HL-60/S4 (cell line): ENCODE data around the gene PLCH1.

Source experiments
- in situ Hi-C: fragments of 300-500 bp; cut with MboI; formaldehyde crosslinking; loops from 2 replicates; pipeline ENCODE4 v1.14.3; 2022; ENCODE audit warnings: low sequenced_read_pairs

The PLCH1 gene

DNA sequence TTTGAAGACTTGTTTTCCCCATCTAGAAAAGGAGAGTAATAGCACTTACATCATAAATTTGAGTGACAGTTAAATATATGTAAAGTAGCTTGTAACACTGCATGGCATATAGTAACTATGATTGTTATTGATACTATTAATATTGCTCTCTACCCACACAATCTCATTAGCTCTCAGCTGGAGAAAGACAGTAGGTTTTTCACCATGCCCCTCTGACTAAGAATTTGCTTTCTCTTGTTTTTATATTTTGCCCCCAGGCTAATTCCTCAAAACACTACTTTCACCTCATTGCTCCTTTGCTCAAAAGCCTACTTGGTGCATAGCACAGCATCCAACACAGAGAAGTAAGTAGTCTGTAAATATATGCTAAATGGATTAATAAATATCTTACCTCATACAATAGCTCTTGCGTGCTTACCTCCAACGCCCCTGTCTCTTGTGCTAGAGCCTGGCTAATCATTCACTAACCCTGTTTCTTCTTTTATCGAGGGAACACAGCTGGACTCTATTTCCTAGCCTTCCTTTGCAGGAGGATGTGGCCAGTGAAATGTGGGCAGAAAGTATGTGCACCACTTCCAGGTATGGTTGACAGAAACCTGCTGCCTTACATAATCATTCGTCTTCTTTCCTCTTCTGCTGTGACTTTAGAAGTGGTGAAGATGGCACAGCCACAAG, 190.0 kb downstream of the PLCH1 start:
- in situ Hi-C loops, result no loop called here

GRCh38 chr3:155553780-155554179, 191.1 kb downstream of the PLCH1 start:
- in situ Hi-C loops, result no loop called here

DNA sequence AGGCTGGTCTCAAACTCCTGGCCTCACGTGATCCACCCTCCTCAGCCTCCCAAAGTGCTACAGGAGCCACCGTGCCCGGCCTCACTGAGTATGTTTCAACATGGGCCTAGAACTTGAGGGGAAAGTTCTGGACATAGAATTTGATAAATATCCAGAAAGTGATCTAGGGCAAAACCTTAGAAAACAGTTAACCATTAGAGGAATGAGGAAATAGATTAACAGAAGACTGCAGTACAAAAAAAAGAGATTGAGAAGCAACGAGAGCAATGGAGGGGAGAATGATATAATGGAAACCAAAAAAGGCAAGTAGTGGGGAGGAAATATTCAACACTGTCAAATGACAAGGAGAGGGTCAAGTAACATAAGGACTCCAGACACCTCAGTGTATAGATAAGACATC, 191.5 kb downstream of the PLCH1 start:
- in situ Hi-C loops, result no loop called here

DNA sequence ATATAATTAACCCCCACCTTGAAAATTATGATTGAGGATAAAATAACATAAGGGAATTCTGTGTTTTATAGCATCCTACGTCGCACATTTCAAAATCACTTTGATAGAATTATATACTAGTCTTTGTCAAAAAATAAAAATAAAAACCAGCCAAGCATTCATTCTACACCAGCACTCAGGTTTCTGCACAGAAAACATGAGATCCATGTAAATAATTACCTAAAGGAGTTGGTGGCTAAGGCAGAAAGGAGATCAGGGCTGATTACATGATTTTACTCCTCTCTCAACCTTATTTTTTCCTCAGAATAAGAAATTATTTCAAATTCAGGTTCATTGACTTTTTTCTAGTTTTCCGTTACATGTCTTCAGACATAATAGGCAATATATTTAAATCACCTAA, 194.5 kb downstream of the PLCH1 start:
- in situ Hi-C loops, result no loop called here

DNA sequence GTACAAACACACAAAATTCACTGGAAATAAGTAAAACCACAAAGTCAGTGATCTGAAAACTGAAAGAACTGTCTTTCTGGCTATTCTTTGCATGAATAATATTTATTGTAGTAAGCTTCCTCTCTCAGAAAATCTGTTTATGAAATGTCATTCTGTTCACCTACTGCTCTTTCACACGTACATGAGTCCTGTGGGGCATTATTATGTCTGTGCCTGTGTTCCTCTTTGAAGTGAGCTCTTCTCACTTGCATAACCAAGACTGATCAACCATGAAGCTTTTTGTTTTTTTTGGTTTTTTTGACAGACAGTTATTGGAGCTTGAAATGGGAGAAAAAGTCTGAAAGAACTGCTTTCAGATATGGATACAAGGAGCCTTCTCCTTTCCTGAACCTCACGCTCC, 195.8 kb downstream of the PLCH1 start:
- in situ Hi-C loops, result no loop called here

- in situ Hi-C loops, result no loop called here
Observed at GRCh38 chr3:155548195-155548594, 196.7 kb downstream of the PLCH1 start.

DNA sequence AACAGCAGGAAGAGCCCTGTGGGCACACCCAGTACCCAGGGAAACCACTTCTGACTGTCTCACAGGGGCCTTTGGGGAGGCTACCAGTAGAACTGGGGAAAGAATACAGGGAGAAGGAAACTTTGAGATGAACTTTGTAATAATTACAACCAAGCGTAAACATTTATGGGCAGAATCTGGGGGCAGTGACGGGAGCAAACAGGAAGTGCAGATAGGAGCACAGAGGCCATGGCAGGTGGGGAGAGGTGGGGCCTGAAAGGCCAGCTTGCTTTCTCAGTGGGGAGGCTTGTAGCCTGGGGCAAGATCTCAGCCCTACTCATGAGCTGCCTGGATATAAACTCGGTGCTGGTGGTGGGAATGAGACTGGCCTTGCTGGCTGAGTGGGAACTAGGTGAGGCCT, 209.8 kb downstream of the PLCH1 start:
- in situ Hi-C loops, result no loop called here

GRCh38 chr3:155528579-155528978, 216.3 kb downstream of the PLCH1 start:
- in situ Hi-C loops, result no loop called here

GRCh38 chr3:155525324-155525833, 219.5 kb downstream of the PLCH1 start:
- in situ Hi-C loops, result no loop called here

DNA sequence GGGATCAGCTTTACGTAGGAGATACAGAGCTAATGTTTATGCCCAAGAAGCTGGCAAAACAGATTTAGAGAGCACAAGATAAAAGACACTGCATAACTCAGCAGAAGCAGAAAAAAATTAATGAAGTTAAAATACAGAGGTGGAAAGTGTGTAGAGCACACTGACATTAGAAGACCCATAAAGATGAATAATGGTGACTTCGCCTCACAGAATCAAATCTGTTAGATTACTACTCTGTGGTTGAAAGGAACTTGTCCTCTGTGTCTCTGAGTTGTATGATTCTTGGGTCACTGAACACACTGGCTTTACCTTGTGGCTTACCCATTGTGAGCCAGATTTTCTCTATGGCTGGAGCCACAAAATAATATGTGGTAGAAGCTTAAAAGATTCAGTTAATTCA, 224.4 kb downstream of the PLCH1 start:
- in situ Hi-C loops, result no loop called here

DNA sequence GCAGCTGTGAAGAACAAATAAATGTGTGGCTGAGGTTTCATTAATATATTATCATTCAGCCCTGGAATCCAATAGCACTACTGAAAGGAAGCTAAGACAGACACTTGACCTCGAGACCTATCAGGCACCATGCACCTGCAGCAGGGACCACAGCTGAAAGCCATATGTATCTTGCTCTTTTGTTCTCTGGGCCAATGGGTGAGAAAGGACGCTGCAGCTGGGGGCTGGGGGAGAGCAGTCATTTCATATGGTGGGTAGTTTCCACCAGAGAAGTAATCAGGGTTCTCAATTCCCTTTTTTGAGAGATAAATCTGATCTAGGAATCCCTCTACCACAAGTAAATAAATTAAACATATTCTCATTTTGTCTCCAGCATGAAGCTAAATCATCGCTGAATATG, 225.8 kb downstream of the PLCH1 start:
- in situ Hi-C loops, result no loop called here

GRCh38 chr3:155517903-155518302, 227.0 kb downstream of the PLCH1 start:
- in situ Hi-C loops, result no loop called here

GRCh38 chr3:155516439-155516838, 228.4 kb downstream of the PLCH1 start:
- in situ Hi-C loops, result no loop called here

GRCh38 chr3:155512867-155513261, 232.0 kb downstream of the PLCH1 start:
- in situ Hi-C loops, result no loop called here

DNA sequence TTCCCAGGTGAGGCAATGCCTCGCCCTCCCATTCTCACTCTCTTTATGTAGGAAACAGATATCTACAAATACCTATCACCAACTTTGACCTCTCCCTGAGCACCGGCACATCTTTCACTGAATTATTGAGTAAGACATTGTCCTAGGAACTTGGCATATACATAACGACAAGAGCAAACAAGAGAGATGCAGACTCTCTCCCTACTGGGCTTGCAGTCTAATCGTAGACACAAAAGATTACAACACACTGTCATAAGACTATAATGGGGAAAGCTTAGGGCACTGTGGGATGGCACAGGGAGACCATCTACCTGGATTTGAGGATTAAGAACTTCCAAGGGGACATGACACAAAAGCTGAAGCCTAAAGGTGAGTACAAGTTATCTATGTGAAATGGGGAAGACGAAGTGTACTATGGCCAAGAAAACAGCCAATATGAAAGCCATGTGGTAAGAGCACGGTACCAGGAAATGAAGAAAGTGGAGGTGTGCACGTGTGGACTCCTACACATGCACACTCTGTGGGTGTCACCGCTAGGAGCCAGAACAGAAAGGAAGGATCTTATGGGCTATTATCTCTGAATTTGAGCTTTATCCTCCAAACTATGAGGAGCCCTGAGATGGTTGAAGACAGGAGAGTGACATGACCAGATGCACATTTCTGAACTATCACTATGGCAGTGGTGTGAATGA, 232.6 kb downstream of the PLCH1 start:
- in situ Hi-C loops, result no loop called here

DNA sequence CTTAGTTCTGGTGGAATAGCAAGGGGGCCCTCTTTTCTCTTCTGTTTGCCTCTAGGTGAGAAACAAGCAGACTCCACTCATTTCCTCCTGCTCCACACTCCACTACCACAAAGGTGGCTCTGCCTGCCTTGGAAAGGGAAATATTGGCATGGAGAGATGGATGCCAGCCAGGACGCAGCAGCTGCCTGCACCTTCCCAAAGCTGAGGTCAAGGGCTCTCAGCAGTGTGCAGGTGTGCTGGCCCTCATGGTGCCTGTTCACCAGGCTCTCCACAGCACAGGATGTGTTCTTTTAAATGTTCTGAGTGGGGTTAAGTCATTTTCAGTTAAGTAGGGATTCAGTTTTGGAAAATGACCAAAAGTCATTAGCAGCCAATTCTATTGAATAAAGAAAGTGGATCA, 240.2 kb downstream of the PLCH1 start:
- in situ Hi-C loops, result no loop called here

- in situ Hi-C loops, result no loop called here
Observed at GRCh38 chr3:155502630-155503029, 242.2 kb downstream of the PLCH1 start.

- in situ Hi-C loops, result no loop called here
Observed at GRCh38 chr3:155500194-155500818, 244.6 kb downstream of the PLCH1 start.

DNA sequence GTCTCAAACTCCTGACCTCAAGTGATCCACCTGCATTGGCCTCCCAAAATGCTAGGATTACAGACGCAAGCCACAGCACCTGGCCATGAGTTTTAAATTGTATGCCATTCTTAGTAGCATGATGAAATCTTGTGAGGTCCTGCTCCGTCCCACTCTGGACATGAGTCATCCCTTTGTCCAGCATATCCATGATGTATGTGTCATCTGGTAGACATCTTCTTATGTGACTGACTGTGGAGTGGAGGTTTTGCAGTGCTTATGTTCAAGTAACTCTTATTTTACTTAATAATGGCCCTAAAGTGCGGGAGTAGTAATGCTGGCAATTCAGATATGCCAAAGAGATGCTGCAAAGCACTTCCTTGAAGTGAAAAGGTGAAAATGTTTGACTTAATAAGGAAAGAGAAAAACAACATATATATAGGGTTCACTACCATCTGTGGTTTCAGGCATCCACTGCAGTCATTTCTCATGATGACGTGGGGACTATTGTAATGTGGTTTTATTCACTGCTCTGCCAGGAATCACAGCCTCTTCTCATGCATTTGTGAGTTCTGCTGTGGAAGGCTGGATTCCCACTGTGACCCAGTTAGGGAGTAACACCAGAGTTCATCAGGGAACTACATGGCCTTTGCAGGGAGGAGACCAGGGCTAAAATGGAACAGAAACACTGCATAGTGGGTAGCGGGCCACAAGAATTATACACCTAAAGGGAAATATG, 246.8 kb downstream of the PLCH1 start:
- in situ Hi-C loops, result no loop called here

- in situ Hi-C loops, result no loop called here
Observed at GRCh38 chr3:155496206-155496605, 248.7 kb downstream of the PLCH1 start.

DNA sequence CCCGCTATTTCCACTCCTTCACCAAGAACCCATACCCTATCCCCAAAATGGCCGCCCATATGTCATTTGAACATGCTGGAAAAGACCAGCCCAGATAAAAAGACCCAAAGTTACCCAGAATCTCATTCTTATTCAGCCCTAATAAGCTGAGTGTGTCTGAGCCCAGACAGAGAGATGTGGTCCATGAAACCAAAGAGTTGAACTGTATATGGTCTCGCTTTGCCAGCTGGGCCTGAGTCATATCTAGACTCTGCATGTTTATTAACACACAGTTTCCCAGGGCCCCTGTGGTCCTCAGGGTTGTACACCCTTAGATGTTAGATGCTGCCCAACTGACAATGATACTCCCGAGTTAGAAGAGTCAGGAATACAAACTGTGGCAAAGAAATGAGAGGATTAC, 249.5 kb downstream of the PLCH1 start:
- in situ Hi-C loops, result no loop called here
